SK-N-SH treated with all-trans-retinoic acid at 6 μM for 48 hours (cell line): ENCODE results near the gene CRYBA4.

Source experiments
- ATAC-seq: fragments of 200-7000 bp; cut with Tn5 transposase; 3 replicates; pipeline ENCODE4 v1.9.1; 2020; ENCODE audit warnings: mild to moderate bottlenecking, moderate library complexity
- ARNTL ChIP-seq: fragments of 450-650 bp; formaldehyde crosslinking; IDR thresholded peaks from 2 replicates; pipeline ENCODE4 v1.5.0; 2020; ENCODE audit warnings: low read depth, mild to moderate bottlenecking, moderate library complexity, borderline replicate concordance
- BACH2 ChIP-seq: fragments of 250-450 bp; sonication (Bioruptor Pico); IDR thresholded peaks from 2 replicates; pipeline ENCODE4 v1.9.0; 2021; ENCODE audit warnings: mild to moderate bottlenecking, borderline replicate concordance
- CREB5 ChIP-seq: fragments of 250-450 bp; sonication (Bioruptor Pico); IDR thresholded peaks from 2 replicates; pipeline ENCODE4 v1.5.1; 2020; ENCODE audit warnings: low read depth, mild to moderate bottlenecking, moderate library complexity
- ESRRG ChIP-seq: fragments of 250-450 bp; sonication (Bioruptor Pico); IDR thresholded peaks from 2 replicates; pipeline ENCODE4 v1.6.1; 2021; ENCODE audit warnings: mild to moderate bottlenecking
- OSR1 ChIP-seq: fragments of 250-450 bp; sonication (Bioruptor Pico); IDR thresholded peaks from 2 replicates; pipeline ENCODE4 v1.8.0; 2022; ENCODE audit warnings: moderate library complexity, mild to moderate bottlenecking, inconsistent platforms
- PATZ1 ChIP-seq: fragments of 250-450 bp; sonication (Bioruptor Pico); IDR thresholded peaks from 2 replicates; pipeline ENCODE4 v1.8.0; 2020; ENCODE audit warnings: mild to moderate bottlenecking, moderate library complexity, borderline replicate concordance
- POU6F1 ChIP-seq: fragments of 250-450 bp; sonication (Bioruptor Pico); IDR thresholded peaks from 2 replicates; pipeline ENCODE4 v1.8.0; 2021; ENCODE audit warnings: low read depth, mild to moderate bottlenecking, moderate library complexity, borderline replicate concordance
- PPARA ChIP-seq: fragments of 250-450 bp; sonication (Bioruptor Pico); IDR thresholded peaks from 2 replicates; pipeline ENCODE4 v1.5.0; 2020; ENCODE audit warnings: mild to moderate bottlenecking, borderline replicate concordance
- TCF4 ChIP-seq: fragments of 250-450 bp; sonication (Bioruptor Pico); IDR thresholded peaks from 2 replicates; pipeline ENCODE4 v1.8.0; 2021; ENCODE audit warnings: mild to moderate bottlenecking, moderate library complexity, borderline replicate concordance
- TOX ChIP-seq: fragments of 250-450 bp; sonication (Bioruptor Pico); IDR thresholded peaks from 2 replicates; pipeline ENCODE4 v1.8.0; 2021; ENCODE audit warnings: mild to moderate bottlenecking, moderate library complexity, borderline replicate concordance
- TSHZ2 ChIP-seq: fragments of 250-450 bp; sonication (Bioruptor Pico); IDR thresholded peaks from 2 replicates; pipeline ENCODE4 v1.5.0; 2020; ENCODE audit warnings: mild to moderate bottlenecking, moderate library complexity
- ZFP30 ChIP-seq: fragments of 450-650 bp; formaldehyde crosslinking; IDR thresholded peaks from 2 replicates; pipeline ENCODE4 v1.5.0; 2022; ENCODE audit warnings: mild to moderate bottlenecking, moderate library complexity
- ZNF70 ChIP-seq: fragments of 450-650 bp; formaldehyde crosslinking; IDR thresholded peaks from 2 replicates; pipeline ENCODE4 v1.5.0; 2020; ENCODE audit warnings: mild to moderate bottlenecking, moderate library complexity
- ZNF8 ChIP-seq: fragments of 450-650 bp; formaldehyde crosslinking; IDR thresholded peaks from 2 replicates; pipeline ENCODE4 v1.5.0; 2020; ENCODE audit warnings: mild to moderate bottlenecking, moderate library complexity

The CRYBA4 gene

GRCh38 chr22:26581026-26581425 lies 40.7 kb upstream of the CRYBA4 start:
- ATAC-seq: no peak
- no peak for TF ChIP-seq ZNF8
- TF ChIP-seq ZFP30: no peak
- no peak for TF ChIP-seq PPARA (CRISPR knock-in tag)
- TF ChIP-seq ZNF70 (CRISPR knock-in tag): no peak
- no peak for TF ChIP-seq BACH2 (CRISPR knock-in tag)

- no peak for ATAC-seq
- TF ChIP-seq OSR1 (CRISPR knock-in tag): no peak
- TF ChIP-seq TOX (CRISPR knock-in tag): no peak
- no peak for TF ChIP-seq CREB5 (CRISPR knock-in tag)
These were observed 40.1 kb upstream of the CRYBA4 start for GRCh38 chr22:26581633-26582168.

- no peak for ATAC-seq
- TF ChIP-seq PATZ1 (CRISPR knock-in tag) (no peak), TSHZ2 (no peak), ARNTL (CRISPR knock-in tag) (no peak), ESRRG (CRISPR knock-in tag) (no peak), OSR1 (CRISPR knock-in tag) (no peak), POU6F1 (CRISPR knock-in tag) (no peak), BACH2 (CRISPR knock-in tag) (no peak), ZFP30 (no peak)
These were observed 37.8 kb upstream of the CRYBA4 start for GRCh38 chr22:26584010-26584409.

- peak; percentile 81 for ATAC-seq
- TF ChIP-seq PATZ1 (CRISPR knock-in tag) (0 out of 2 replicates have a peak, but pooled peaks have one; percentile 15), TCF4 (CRISPR knock-in tag) (0 out of 2 replicates have a peak, but pooled peaks have one; percentile 24), ZNF8 (no peak), ZNF70 (CRISPR knock-in tag) (no peak)
These were observed 36.5 kb upstream of the CRYBA4 start for GRCh38 chr22:26585104-26585790.
